A673 (cell line): ENCODE data around the gene VAPA.

Experiments
- CTCF ChIP-seq: fragments of 300-800, 200-600 bp; sonication (generic); conservative IDR thresholded peaks from 2 replicates; pipeline ENCODE4 v1.5.1; 2017; ENCODE audit warnings: low read depth, mild to moderate bottlenecking, antibody characterized with exemption, low read length, moderate library complexity, mixed read lengths
- EZH2 ChIP-seq: fragments of 200-600 bp; sonication (generic); IDR thresholded peaks from 2 replicates; pipeline ENCODE4 v1.6.1; 2017; ENCODE audit warnings: borderline replicate concordance, low read depth, mild to moderate bottlenecking, mixed read lengths, antibody characterized with exemption, low read length; ENCODE audit not compliant: poor library complexity, severe bottlenecking

- TF ChIP-seq CTCF (no peak), EZH2 (no peak)
Observed at GRCh38 chr18:9869715-9870430, 43.9 kb upstream of the VAPA start.
